Mesenchymal stem cell (in vitro differentiated cells and primary cell): ENCODE results near the gene DCANP1.
A peak's percentile ranks its signal among the peaks of the same experiment; 100 is the strongest.

Source experiments
- DNase-seq: peaks from one replicate; pipeline ENCODE4 v3.0.0-alpha.2; 2013
- H2AFZ ChIP-seq: one replicate; pipeline ENCODE4 v1.6.1; 2013; ENCODE audit warnings: low read depth, mild to moderate bottlenecking, control low read depth, inconsistent platforms, low read length, moderate library complexity
- H2AK5ac ChIP-seq: 2 replicates; pipeline ENCODE4 v1.6.1; 2013; ENCODE audit warnings: low read length, moderate library complexity, mild to moderate bottlenecking, inconsistent platforms; ENCODE audit not compliant: severe bottlenecking
- H2BK120ac ChIP-seq: one replicate; pipeline ENCODE4 v1.6.1; 2013; ENCODE audit warnings: low read depth, mild to moderate bottlenecking, inconsistent platforms, low read length, moderate library complexity
- H2BK12ac ChIP-seq, 2 experiments: one replicate each; pipeline ENCODE4 v1.6.1; 2013; ENCODE audit warnings: inconsistent platforms in 2 of 2, low read length in 2 of 2, mild to moderate bottlenecking in 2 of 2, moderate library complexity in 2 of 2, control low read depth in 1 of 2
- H2BK15ac ChIP-seq: one replicate; pipeline ENCODE4 v1.6.1; 2013; ENCODE audit warnings: mild to moderate bottlenecking, low read depth, inconsistent platforms; ENCODE audit not compliant: poor library complexity, severe bottlenecking
- H2BK5ac ChIP-seq: 2 replicates; pipeline ENCODE4 v1.6.1; 2013; ENCODE audit warnings: low read depth, mild to moderate bottlenecking, low read length, control low read depth, inconsistent platforms; ENCODE audit not compliant: poor library complexity, severe bottlenecking
- H3K14ac ChIP-seq, 2 experiments: one replicate each; pipeline ENCODE4 v1.6.1; 2013; ENCODE audit warnings: inconsistent platforms in 2 of 2, low read length in 2 of 2, control low read depth in 1 of 2, mild to moderate bottlenecking in 1 of 2, moderate library complexity in 1 of 2
- H3K18ac ChIP-seq, 2 experiments: one replicate each; pipeline ENCODE4 v1.6.1; 2013; ENCODE audit warnings: inconsistent platforms in 2 of 2, low read length in 2 of 2, control low read depth in 1 of 2, low read depth in 1 of 2, mild to moderate bottlenecking in 1 of 2
- H3K23ac ChIP-seq, 2 experiments: one replicate each; pipeline ENCODE4 v1.6.1; 2013; ENCODE audit warnings: inconsistent platforms in 2 of 2, low read length in 2 of 2, mild to moderate bottlenecking in 2 of 2, moderate library complexity in 2 of 2, control low read depth in 1 of 2
- H3K27ac ChIP-seq: 2 replicates; pipeline ENCODE4 v1.5.1; 2013; ENCODE audit warnings: mild to moderate bottlenecking, moderate library complexity, low read length, control low read depth, inconsistent platforms; ENCODE audit not compliant: poor library complexity, severe bottlenecking
- H3K27me3 ChIP-seq, 2 experiments: 2 replicates each; pipeline versions ENCODE4 v1.6.1 to v1.7.0; 2013; ENCODE audit warnings: low read length in 2 of 2, mild to moderate bottlenecking in 2 of 2, moderate library complexity in 2 of 2, control low read depth in 1 of 2, inconsistent platforms in 1 of 2; ENCODE audit not compliant: control insufficient read depth in 1 of 2, insufficient read depth in 1 of 2
- H3K36me3 ChIP-seq, 2 experiments: 2 replicates each; pipeline versions ENCODE4 v1.6.1 to v1.7.0; 2013; ENCODE audit warnings: low read length in 2 of 2, control low read depth in 1 of 2, inconsistent platforms in 1 of 2, low read depth in 1 of 2, mild to moderate bottlenecking in 1 of 2; ENCODE audit not compliant: insufficient read depth in 2 of 2, control insufficient read depth in 1 of 2
- H3K4ac ChIP-seq, 2 experiments: one replicate each; pipeline ENCODE4 v1.6.1; 2013; ENCODE audit warnings: inconsistent platforms in 2 of 2, low read length in 2 of 2, mild to moderate bottlenecking in 2 of 2, moderate library complexity in 2 of 2, control low read depth in 1 of 2, low read depth in 1 of 2
- H3K4me1 ChIP-seq: 2 replicates; pipeline ENCODE4 v1.6.1; 2013; ENCODE audit warnings: low read depth, low read length, control low read depth; ENCODE audit not compliant: control insufficient read depth, insufficient read depth
- H3K4me2 ChIP-seq: 2 replicates; pipeline ENCODE4 v1.6.1; 2013; ENCODE audit warnings: low read length, mild to moderate bottlenecking, inconsistent platforms; ENCODE audit not compliant: poor library complexity, severe bottlenecking
- H3K4me3 ChIP-seq, 2 experiments: 2 replicates each; pipeline versions ENCODE4 v1.5.1 to v1.7.0; 2013; ENCODE audit warnings: low read length in 2 of 2, mild to moderate bottlenecking in 2 of 2, control low read depth in 1 of 2, low read depth in 1 of 2; ENCODE audit not compliant: insufficient read depth in 1 of 2
- H3K79me1 ChIP-seq: replicated peaks from 2 replicates; pipeline ENCODE4 v1.6.1; 2013; ENCODE audit warnings: mild to moderate bottlenecking, control low read depth, low read length, inconsistent platforms; ENCODE audit not compliant: poor library complexity, severe bottlenecking
- H3K9ac ChIP-seq: 2 replicates; pipeline ENCODE4 v1.7.0; 2013; ENCODE audit warnings: mild to moderate bottlenecking, low read length, moderate library complexity
- H3K9me3 ChIP-seq: 2 replicates; pipeline ENCODE4 v1.7.0; 2013; ENCODE audit warnings: mild to moderate bottlenecking, low read length; ENCODE audit not compliant: control insufficient read depth
- H4K8ac ChIP-seq: one replicate; pipeline ENCODE4 v1.6.1; 2013; ENCODE audit warnings: inconsistent platforms, mild to moderate bottlenecking, low read length, moderate library complexity
- H4K91ac ChIP-seq: one replicate; pipeline ENCODE4 v1.6.1; 2013; ENCODE audit warnings: mild to moderate bottlenecking, low read length, inconsistent platforms
- WGBS: methylation state at CpG from one replicate; pipeline ENCODE4 v1.1.7; 2013; ENCODE audit warnings: mixed read lengths; 5-methylcytosine and 5-hydroxymethylcytosine counted together

The DCANP1 gene

DNA sequence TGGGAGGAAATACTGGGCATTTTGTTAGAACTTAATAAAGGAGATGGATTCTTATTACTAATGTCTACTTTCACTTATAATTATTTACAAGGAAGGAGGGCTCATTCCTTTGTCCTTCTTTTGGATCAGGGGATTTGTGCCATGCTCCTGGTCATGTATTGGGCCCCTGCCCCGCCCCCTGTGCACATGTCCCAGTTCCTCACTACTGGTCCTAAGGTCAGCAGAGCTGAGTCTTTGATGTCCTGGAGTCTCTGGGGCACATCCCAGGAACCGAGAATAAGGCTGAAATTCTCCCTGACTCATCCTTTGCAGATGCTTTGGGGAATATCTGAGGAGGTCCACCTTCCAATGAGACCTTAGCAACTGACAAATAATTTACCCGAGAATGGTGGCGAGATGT lies 24.6 kb upstream of the DCANP1 start:
- Histone ChIP-seq H2BK5ac (no peak overlapping the region), H4K8ac (no peak overlapping the region), H3K36me3 (no peaks in the 10 kb centered on the region), H2BK15ac (no peak overlapping the region), H3K4me1 (peaks cover 2% of the 10 kb centered on the region), H3K14ac (no peak overlapping the region), H4K91ac (no peak overlapping the region), H3K18ac (no peak overlapping the region), H3K4me2 (no peak overlapping the region), H3K9me3 (no peaks in the 10 kb centered on the region), H3K9ac (no peak overlapping the region), H3K27ac (no peak overlapping the region), H3K4ac (no peak overlapping the region), H2AFZ (no peak overlapping the region), H2BK120ac (no peak overlapping the region), H3K79me1 (no peaks in the 10 kb centered on the region), H3K23ac (no peak overlapping the region), H2BK12ac (no peak overlapping the region), H3K4me3 (no peak overlapping the region), H2AK5ac (no peak overlapping the region), H3K27me3 (peaks cover 86 to 93% of the 10 kb centered on the region in 2 experiments)
- DNase-seq: no peak
- WGBS: 65% methylated on average over 4 of the region's 4 CpGs

DNA sequence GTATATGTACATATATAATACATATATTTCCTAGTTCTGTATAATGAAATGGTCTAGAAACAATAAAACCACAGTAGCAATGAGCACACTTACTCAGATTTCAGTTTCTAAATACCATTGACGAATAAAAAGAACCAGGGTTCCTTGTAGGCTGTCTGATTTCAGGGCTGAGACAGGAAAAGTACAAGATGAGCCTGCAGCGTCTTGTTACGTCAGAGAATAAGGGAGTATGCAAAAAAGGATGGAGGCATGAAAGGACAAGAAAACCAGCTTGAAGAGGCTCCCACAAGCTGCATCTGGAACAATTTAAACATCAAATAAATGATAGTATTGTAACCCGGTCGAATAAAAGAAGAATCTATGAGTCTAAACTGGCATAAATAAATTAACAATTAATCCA lies 22.8 kb upstream of the DCANP1 start:
- no peak overlapping the region for H4K8ac ChIP-seq
- no peak overlapping the region for H3K18ac ChIP-seq
- no peak for DNase-seq
- H3K36me3 ChIP-seq: no peaks in the 10 kb centered on the region
- no peak overlapping the region for H3K23ac ChIP-seq
- H2AK5ac ChIP-seq: no peak overlapping the region
- H2BK15ac ChIP-seq: no peak overlapping the region
- no peaks in the 10 kb centered on the region for H3K79me1 ChIP-seq
- no peak overlapping the region for H3K14ac ChIP-seq
- no peak overlapping the region for H2BK5ac ChIP-seq
- H4K91ac ChIP-seq: no peak overlapping the region
- WGBS: 86% methylated on average over 3 of the region's 5 CpGs
- H3K4me1 ChIP-seq: peaks cover 7% of the 10 kb centered on the region
- no peaks in the 10 kb centered on the region for H3K9me3 ChIP-seq
- no peak overlapping the region for H3K27ac ChIP-seq
- no peak overlapping the region for H3K4me2 ChIP-seq
- H3K4ac ChIP-seq: no peak overlapping the region
- H2BK12ac ChIP-seq: no peak overlapping the region
- peaks cover 87 to 89% of the 10 kb centered on the region in 2 experiments for H3K27me3 ChIP-seq
- H2AFZ ChIP-seq: no peak overlapping the region
- H2BK120ac ChIP-seq: no peak overlapping the region
- H3K9ac ChIP-seq: no peak overlapping the region
- no peak overlapping the region for H3K4me3 ChIP-seq

DNA sequence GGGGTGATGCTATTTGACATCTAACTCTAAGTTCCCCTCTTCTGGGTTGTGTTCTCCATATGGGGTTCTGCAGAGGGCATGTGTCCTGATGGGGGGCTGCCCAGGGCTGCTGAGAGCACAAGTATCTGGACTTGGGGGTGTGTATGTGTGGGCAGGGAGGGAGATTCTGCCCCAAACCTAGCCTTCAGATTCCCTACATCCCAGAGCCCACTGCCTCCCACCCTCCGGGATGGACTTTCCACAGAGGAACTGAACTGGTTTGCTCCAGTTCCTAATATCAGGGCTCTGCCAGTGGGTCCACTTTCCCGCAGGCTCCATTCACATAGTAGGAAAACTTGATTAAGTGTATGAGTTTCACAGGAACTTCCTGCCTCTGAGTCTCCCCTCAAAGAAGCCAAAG lies 21.4 kb upstream of the DCANP1 start:
- WGBS: 100% methylated on average over 1 of the region's 2 CpGs
- H4K91ac ChIP-seq: no peak overlapping the region
- H3K36me3 ChIP-seq: no peaks in the 10 kb centered on the region
- no peak overlapping the region for H2BK120ac ChIP-seq
- no peak overlapping the region for H2BK12ac ChIP-seq
- DNase-seq: no peak
- no peak overlapping the region for H2BK5ac ChIP-seq
- H3K4me3 ChIP-seq: no peak overlapping the region
- no peak overlapping the region for H3K18ac ChIP-seq
- peaks cover 7% of the 10 kb centered on the region for H3K4me1 ChIP-seq
- H2AFZ ChIP-seq: no peak overlapping the region
- H3K79me1 ChIP-seq: no peaks in the 10 kb centered on the region
- H2AK5ac ChIP-seq: no peak overlapping the region
- H2BK15ac ChIP-seq: no peak overlapping the region
- H3K27ac ChIP-seq: no peak overlapping the region
- H3K4ac ChIP-seq: no peak overlapping the region
- no peak overlapping the region for H4K8ac ChIP-seq
- no peak overlapping the region for H3K9ac ChIP-seq
- H3K27me3 ChIP-seq: peaks cover 88 to 91% of the 10 kb centered on the region in 2 experiments
- no peak overlapping the region for H3K4me2 ChIP-seq
- H3K14ac ChIP-seq: no peak overlapping the region
- no peak overlapping the region for H3K23ac ChIP-seq
- no peaks in the 10 kb centered on the region for H3K9me3 ChIP-seq

- no peak overlapping the region for H3K4me3 ChIP-seq
These were observed 20.8 kb upstream of the DCANP1 start for GRCh38 chr5:135467871-135468485.

More at GRCh38 chr5:135467871-135468485, 20.8 kb upstream of the DCANP1 start:
- no peaks in the 10 kb centered on the region for H3K9me3 ChIP-seq
- no peak overlapping the region for H2AFZ ChIP-seq
- 86% methylated on average over 3 of the region's 4 CpGs for WGBS
- H3K9ac ChIP-seq: no peak overlapping the region
- H4K8ac ChIP-seq: no peak overlapping the region
- H2BK5ac ChIP-seq: no peak overlapping the region
- peak overlapping the region in 1 of 2 experiments; percentile 62 for H3K23ac ChIP-seq
- no peak overlapping the region for H3K27ac ChIP-seq
- no peak overlapping the region for H2BK12ac ChIP-seq
- H3K27me3 ChIP-seq: peaks cover 88 to 91% of the 10 kb centered on the region in 2 experiments
- no peak overlapping the region for H3K14ac ChIP-seq
- no peak overlapping the region for H2AK5ac ChIP-seq
- DNase-seq: no peak
- no peaks in the 10 kb centered on the region for H3K79me1 ChIP-seq
- H3K4me1 ChIP-seq: peaks cover 7% of the 10 kb centered on the region
- no peak overlapping the region for H2BK15ac ChIP-seq
- no peak overlapping the region for H3K4me2 ChIP-seq
- H4K91ac ChIP-seq: no peak overlapping the region
- H3K18ac ChIP-seq: no peak overlapping the region
- no peak overlapping the region for H3K4ac ChIP-seq
- H3K36me3 ChIP-seq: no peaks in the 10 kb centered on the region
- no peak overlapping the region for H2BK120ac ChIP-seq
